Mesodermal cell (in vitro differentiated cells): ENCODE results near the gene UPK3B.
"Not testable (repeated sequence)": the region's sequence is repeated elsewhere in the genome, so short reads cannot be mapped to it uniquely, and the experiment has no call there.

ENCODE experiments used
- H3K27ac ChIP-seq: 2 replicates; pipeline ENCODE4 v1.7.0; 2013; ENCODE audit warnings: mild to moderate bottlenecking, low read depth, low read length, moderate library complexity; ENCODE audit not compliant: severe bottlenecking
- H3K36me3 ChIP-seq: 2 replicates; pipeline ENCODE4 v1.7.1; 2013; ENCODE audit warnings: mild to moderate bottlenecking, low read length, moderate library complexity; ENCODE audit not compliant: control insufficient read depth, insufficient read depth
- H3K4me1 ChIP-seq: one replicate; pipeline ENCODE4 v1.7.1; 2013; ENCODE audit warnings: mild to moderate bottlenecking, low read length; ENCODE audit not compliant: insufficient read depth, control insufficient read depth, poor library complexity, severe bottlenecking
- H3K4me3 ChIP-seq: 2 replicates; pipeline ENCODE4 v1.7.0; 2013; ENCODE audit warnings: low read length, control low read depth, mild to moderate bottlenecking; ENCODE audit not compliant: insufficient read depth, poor library complexity, severe bottlenecking; ENCODE audit errors: extremely low read depth
- H3K9me3 ChIP-seq: 2 replicates; pipeline ENCODE4 v1.7.1; 2013; ENCODE audit warnings: mild to moderate bottlenecking, low read length, moderate library complexity; ENCODE audit not compliant: control insufficient read depth
- WGBS, 2 experiments: methylation state at CpG; one replicate each; pipeline ENCODE4 v1.1.5; 2013; ENCODE audit warnings: missing lambda C conversion rate in 2 of 2; ENCODE audit not compliant: insufficient coverage in 2 of 2; 5-methylcytosine and 5-hydroxymethylcytosine counted together

UPK3B gene

GRCh38 chr7:76495717-76496116, 14.6 kb upstream of the UPK3B start:
- H3K9me3 ChIP-seq, H3K4me1 ChIP-seq, H3K4me3 ChIP-seq, H3K36me3 ChIP-seq, H3K27ac ChIP-seq: not testable (repeated sequence)
- WGBS, 2 experiments, result 97 to 99% methylated on average over 8 to 9 of the region's 16 CpGs

- not testable (repeated sequence) for H3K4me1 ChIP-seq, H3K9me3 ChIP-seq, H3K36me3 ChIP-seq, H3K4me3 ChIP-seq, H3K27ac ChIP-seq
- WGBS, 2 experiments, result 80% methylated on average over 1 of the region's 27 CpGs; no CpG with 5 or more reads in 1 of the 2 experiments
These were observed 12.3 kb upstream of the UPK3B start for GRCh38 chr7:76497918-76498582.

GRCh38 chr7:76498583-76499200, 11.7 kb upstream of the UPK3B start:
- H3K4me3 ChIP-seq, H3K27ac ChIP-seq, H3K4me1 ChIP-seq, H3K36me3 ChIP-seq, H3K9me3 ChIP-seq: not testable (repeated sequence)
- WGBS, 2 experiments, result 86 to 100% methylated on average over 1 of the region's 10 CpGs

GRCh38 chr7:76499201-76499923, 11.0 kb upstream of the UPK3B start:
- H3K4me1 ChIP-seq, H3K9me3 ChIP-seq, H3K27ac ChIP-seq, H3K36me3 ChIP-seq, H3K4me3 ChIP-seq: not testable (repeated sequence)
- 69 to 87% methylated on average over 3 to 4 of the region's 28 CpGs for WGBS, 2 experiments

GRCh38 chr7:76499924-76500241, 10.5 kb upstream of the UPK3B start:
- WGBS, 2 experiments, result no CpG with 5 or more reads among the region's 19 CpGs
- not testable (repeated sequence) for H3K9me3 ChIP-seq, H3K4me1 ChIP-seq, H3K4me3 ChIP-seq, H3K36me3 ChIP-seq, H3K27ac ChIP-seq

GRCh38 chr7:76502224-76502623, 8.1 kb upstream of the UPK3B start:
- not testable (repeated sequence) for H3K36me3 ChIP-seq, H3K4me3 ChIP-seq, H3K9me3 ChIP-seq, H3K27ac ChIP-seq, H3K4me1 ChIP-seq
- WGBS, 2 experiments, result 48 to 100% methylated on average over 2 to 5 of the region's 13 CpGs

GRCh38 chr7:76502836-76503235, 7.5 kb upstream of the UPK3B start:
- 93 to 100% methylated on average over 10 to 12 of the region's 16 CpGs for WGBS, 2 experiments
- H3K36me3 ChIP-seq, H3K4me1 ChIP-seq: not testable (repeated sequence)

GRCh38 chr7:76503244-76503643, 7.1 kb upstream of the UPK3B start:
- H3K36me3 ChIP-seq, H3K4me3 ChIP-seq, H3K27ac ChIP-seq, H3K9me3 ChIP-seq, H3K4me1 ChIP-seq: not testable (repeated sequence)
- WGBS, 2 experiments, result 90 to 100% methylated on average over 1 to 3 of the region's 12 CpGs

More at GRCh38 chr7:76502836-76503235, 7.5 kb upstream of the UPK3B start:
- H3K4me3 ChIP-seq, H3K27ac ChIP-seq, H3K9me3 ChIP-seq: not testable (repeated sequence)

GRCh38 chr7:76504351-76505167, 5.8 kb upstream of the UPK3B start:
- 87 to 98% methylated on average over 7 to 16 of the region's 33 CpGs for WGBS, 2 experiments
- H3K9me3 ChIP-seq, H3K4me3 ChIP-seq, H3K36me3 ChIP-seq, H3K27ac ChIP-seq, H3K4me1 ChIP-seq: not testable (repeated sequence)

GRCh38 chr7:76505168-76506080, 4.9 kb upstream of the UPK3B start:
- no peaks in the 10 kb centered on the region for H3K9me3 ChIP-seq
- peaks cover 7% of the 10 kb centered on the region for H3K4me1 ChIP-seq
- WGBS, 2 experiments, result 97 to 98% methylated on average over 25 to 27 of the region's 32 CpGs
- peaks cover 8% of the 10 kb centered on the region for H3K36me3 ChIP-seq
- no peak overlapping the region for H3K27ac ChIP-seq
- no peak overlapping the region for H3K4me3 ChIP-seq
